Kidney (tissue), 14 donors: ENCODE data around the gene JAK3. TPM values are rescaled to one million over a fixed set of nuclear protein-coding genes. Genes with fewer than 3 reads are reported as not detected.
A peak's percentile ranks its signal among the peaks of the same experiment; 100 is the strongest.

Source experiments
- DNase-seq, 5 donors: peaks; one replicate each; pipeline ENCODE4 v3.0.0-alpha.2; 2013 to 2020
- FAIRE-seq: peaks from 2 replicates; lab custom pipeline; 2012; peaks lifted over from hg19 to GRCh38; lab: Jason Lieb, UNC
- H3K27ac ChIP-seq, 2 donors: one replicate each; pipeline ENCODE4 v1.7.0; 2013; ENCODE audit warnings: low read depth in 2 of 2, low read length in 2 of 2, inconsistent platforms in 1 of 2
- H3K27me3 ChIP-seq: one replicate; pipeline ENCODE4 v1.7.1; 2013; ENCODE audit warnings: low read length, inconsistent platforms; ENCODE audit not compliant: control insufficient read depth, insufficient read depth
- H3K36me3 ChIP-seq, 3 donors: one replicate each; pipeline versions ENCODE4 v1.7.0 to v1.7.1; 2013; ENCODE audit warnings: low read length in 3 of 3, control low read depth in 1 of 3, inconsistent platforms in 1 of 3; ENCODE audit not compliant: insufficient read depth in 3 of 3, control insufficient read depth in 2 of 3
- H3K4me1 ChIP-seq, 3 donors: one replicate each; pipeline versions ENCODE4 v1.7.0 to v1.7.1; 2013; ENCODE audit warnings: low read length in 3 of 3, inconsistent platforms in 1 of 3, low read depth in 1 of 3; ENCODE audit not compliant: control insufficient read depth in 2 of 3, insufficient read depth in 2 of 3
- H3K4me3 ChIP-seq, 3 donors: one replicate each; pipeline versions ENCODE4 v1.7.0 to v1.8.1; 2013; ENCODE audit warnings: low read length in 3 of 3, control low read depth in 1 of 3, inconsistent platforms in 1 of 3
- H3K9ac ChIP-seq, 3 donors: one replicate each; pipeline versions ENCODE4 v1.7.0 to v1.7.1; 2013; ENCODE audit warnings: low read length in 3 of 3, control low read depth in 1 of 3, inconsistent platforms in 1 of 3
- H3K9me3 ChIP-seq, 3 donors: one replicate each; pipeline versions ENCODE4 v1.7.0 to v1.7.1; 2013; ENCODE audit warnings: low read length in 3 of 3, control low read depth in 1 of 3, inconsistent platforms in 1 of 3; ENCODE audit not compliant: control insufficient read depth in 2 of 3, insufficient read depth in 1 of 3
- intact Hi-C: fragments of 100-400 bp; cut with DNase I; formaldehyde crosslinking; loops from one replicate; pipeline ENCODE4 v1.11.1; 2022
- polyA plus RNA-seq: library from polyadenylated mRNA; stranded (reverse); fragments of 350-450 nt; fragmentation: Illumina TruSeq; extraction: RNeasy Lipid Tissue Mini Kit (QIAGEN cat#74804); gene quantifications from one replicate; pipeline ENCODE4 v1.2.3, GENCODE V29; 2014; ENCODE audit warnings: low read depth, low replicate concordance; ENCODE audit not compliant: insufficient read depth
- total RNA-seq: library from RNA; stranded (reverse); fragmentation: NEBNext Ultra II Directional; extraction: Animal tissue kit (Norgen Biotek cat#: 25700); gene quantifications from one replicate; pipeline ENCODE4 v1.2.1, GENCODE V29; 2021
- TF ChIP-seq, protein P1 (sequence below): IDR thresholded peaks from 3 replicates; pipeline ENCODE4 v1.5.1; 2012; ENCODE audit warnings: mild to moderate bottlenecking, moderate library complexity, borderline replicate concordance; ENCODE audit not compliant: insufficient read depth; ENCODE audit errors: extremely low read depth
- donor health status: control.
- donor health status: control.
- donor health status: control.
- donor health status: control.
- donor health status: control.
- donor health status: DM: yes; HTN: yes; CAD: no.
- donor health status: Normal renal cell carcinoma (clear cell type).

The JAK3 gene
- total and polyA plus RNA-seq, 2 donors from 2014 or later, result 3.5 to 30.8 TPM

DNA sequence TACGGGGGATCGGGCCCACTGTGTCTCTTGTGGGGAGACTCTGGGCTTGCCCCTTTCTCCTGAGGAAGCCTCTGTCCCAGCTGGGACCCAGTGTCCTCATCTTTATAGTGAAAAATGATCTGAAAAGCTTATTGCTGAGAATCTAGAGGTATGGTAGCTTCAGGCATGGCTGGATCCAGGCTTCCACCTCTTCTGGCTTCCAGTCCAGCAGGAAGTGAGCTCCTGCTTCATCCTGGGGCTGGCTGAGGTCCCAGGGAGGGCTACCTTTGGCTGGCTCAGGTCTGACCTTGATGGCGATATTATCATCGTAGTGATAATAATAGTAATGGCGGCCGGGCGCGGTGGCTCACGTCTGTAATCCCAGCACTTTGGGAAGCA lies 27.0 kb upstream of the JAK3 start:
- DNase-seq (no peak), FAIRE-seq (no peak)
- Histone ChIP-seq H3K9me3 (no peaks in the 10 kb centered on the region), H3K4me1 (peaks cover 0 to 3% (median 0%) of the 10 kb centered on the region in 3 donors), H3K9ac (no peak overlapping the region), H3K27me3 (peaks cover 13% of the 10 kb centered on the region), H3K4me3 (no peak overlapping the region), H3K27ac (no peak overlapping the region), H3K36me3 (no peaks in the 10 kb centered on the region)
- TF ChIP-seq, protein P1, sequence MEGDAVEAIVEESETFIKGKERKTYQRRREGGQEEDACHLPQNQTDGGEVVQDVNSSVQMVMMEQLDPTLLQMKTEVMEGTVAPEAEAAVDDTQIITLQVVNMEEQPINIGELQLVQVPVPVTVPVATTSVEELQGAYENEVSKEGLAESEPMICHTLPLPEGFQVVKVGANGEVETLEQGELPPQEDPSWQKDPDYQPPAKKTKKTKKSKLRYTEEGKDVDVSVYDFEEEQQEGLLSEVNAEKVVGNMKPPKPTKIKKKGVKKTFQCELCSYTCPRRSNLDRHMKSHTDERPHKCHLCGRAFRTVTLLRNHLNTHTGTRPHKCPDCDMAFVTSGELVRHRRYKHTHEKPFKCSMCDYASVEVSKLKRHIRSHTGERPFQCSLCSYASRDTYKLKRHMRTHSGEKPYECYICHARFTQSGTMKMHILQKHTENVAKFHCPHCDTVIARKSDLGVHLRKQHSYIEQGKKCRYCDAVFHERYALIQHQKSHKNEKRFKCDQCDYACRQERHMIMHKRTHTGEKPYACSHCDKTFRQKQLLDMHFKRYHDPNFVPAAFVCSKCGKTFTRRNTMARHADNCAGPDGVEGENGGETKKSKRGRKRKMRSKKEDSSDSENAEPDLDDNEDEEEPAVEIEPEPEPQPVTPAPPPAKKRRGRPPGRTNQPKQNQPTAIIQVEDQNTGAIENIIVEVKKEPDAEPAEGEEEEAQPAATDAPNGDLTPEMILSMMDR, result no peak
- intact Hi-C loops, result no loop called here

DNA sequence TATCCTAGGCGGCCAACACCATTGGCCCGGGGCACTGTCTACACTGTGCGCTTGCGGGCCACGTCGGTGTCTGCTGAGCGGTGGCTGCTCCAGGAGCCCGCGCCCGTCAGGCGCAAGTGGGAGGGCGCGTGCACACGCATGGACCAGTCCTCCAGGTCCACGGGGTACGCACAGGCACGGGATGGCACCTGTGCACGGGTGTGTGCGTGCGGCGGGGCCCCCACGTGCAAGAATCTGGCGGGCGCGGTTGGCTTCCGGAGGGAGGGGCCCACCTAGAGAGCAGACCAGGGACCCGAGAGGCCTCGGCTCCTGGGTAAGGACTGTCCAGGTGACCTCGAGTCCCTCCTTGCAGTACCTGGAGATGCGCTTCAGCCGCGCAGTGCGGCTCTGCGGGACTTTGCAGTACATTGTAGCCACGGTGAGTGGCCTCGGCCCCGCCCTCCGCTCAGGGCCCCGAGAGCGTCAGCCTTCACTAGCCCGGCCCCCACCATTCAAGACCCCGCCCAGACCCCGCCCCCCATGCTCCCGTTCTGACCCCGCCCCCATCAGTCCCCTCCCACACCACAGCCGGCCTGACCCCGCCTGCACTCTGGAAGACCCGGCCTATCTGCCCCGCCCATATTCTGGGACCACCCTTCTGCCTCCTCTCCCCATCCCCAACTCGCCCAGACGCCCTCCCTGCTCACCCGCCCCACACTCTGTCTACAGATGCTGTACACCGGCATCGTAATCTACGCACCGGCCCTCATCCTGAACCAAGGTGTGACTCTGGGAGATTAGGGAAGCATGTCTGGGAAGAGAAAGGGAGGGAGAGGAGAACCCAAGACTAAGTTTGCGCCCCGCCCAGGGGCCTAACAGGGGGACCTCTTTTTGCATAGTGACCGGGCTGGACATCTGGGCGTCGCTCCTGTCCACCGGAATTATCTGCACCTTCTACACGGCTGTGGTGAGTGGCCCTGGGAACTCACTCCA lies 26.3 kb upstream of the JAK3 start:
- no peaks in the 10 kb centered on the region for H3K36me3 ChIP-seq
- intact Hi-C loops, result no loop called here
- no peak overlapping the region for H3K9ac ChIP-seq
- peaks cover 0 to 3% (median 0%) of the 10 kb centered on the region in 3 donors for H3K4me1 ChIP-seq
- peaks cover 17% of the 10 kb centered on the region for H3K27me3 ChIP-seq
- DNase-seq, result peak in 3 of 5 donors; percentile 26 to 39 (median 38)
- no peak overlapping the region for H3K4me3 ChIP-seq
- TF ChIP-seq, protein P1, result no peak
- FAIRE-seq, result no peak
- no peaks in the 10 kb centered on the region for H3K9me3 ChIP-seq
- H3K27ac ChIP-seq, result no peak overlapping the region

DNA sequence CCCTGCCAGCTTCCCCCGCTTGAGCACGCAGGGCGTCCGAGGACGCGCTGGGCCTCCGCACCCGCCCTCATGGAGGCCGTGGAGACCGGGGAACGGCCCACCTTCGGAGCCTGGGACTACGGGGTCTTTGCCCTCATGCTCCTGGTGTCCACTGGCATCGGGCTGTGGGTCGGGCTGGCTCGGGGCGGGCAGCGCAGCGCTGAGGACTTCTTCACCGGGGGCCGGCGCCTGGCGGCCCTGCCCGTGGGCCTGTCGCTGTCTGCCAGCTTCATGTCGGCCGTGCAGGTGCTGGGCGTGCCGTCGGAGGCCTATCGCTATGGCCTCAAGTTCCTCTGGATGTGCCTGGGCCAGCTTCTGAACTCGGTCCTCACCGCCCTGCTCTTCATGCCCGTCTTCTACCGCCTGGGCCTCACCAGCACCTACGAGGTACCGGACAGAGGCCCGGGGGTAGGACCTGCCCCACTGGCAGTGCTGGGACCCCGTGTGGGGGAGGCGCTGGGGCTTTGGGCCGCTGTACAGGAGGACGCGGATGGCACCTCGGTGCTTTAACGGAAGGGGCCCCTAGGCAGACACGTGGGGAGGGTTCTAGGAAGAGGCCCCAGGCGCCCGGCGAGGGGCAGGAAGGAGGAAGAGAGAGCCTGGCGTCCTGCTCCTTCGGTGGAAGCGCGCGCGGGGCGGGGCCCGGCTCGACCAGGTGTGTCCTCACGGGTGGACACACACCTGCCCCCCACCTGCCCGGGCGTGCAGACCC lies 24.6 kb upstream of the JAK3 start:
- H3K9ac ChIP-seq, result no peak overlapping the region
- DNase-seq (peak in 1 of 5 donors; percentile 77), FAIRE-seq (no peak)
- no peak overlapping the region for H3K4me3 ChIP-seq
- H3K9me3 ChIP-seq, result no peaks in the 10 kb centered on the region
- peaks cover 0 to 3% (median 0%) of the 10 kb centered on the region in 3 donors for H3K4me1 ChIP-seq
- no peak overlapping the region for H3K27ac ChIP-seq
- TF ChIP-seq, protein P1, result no peak
- intact Hi-C loops, result no loop called here
- H3K27me3 ChIP-seq, result peaks cover 19% of the 10 kb centered on the region
- H3K36me3 ChIP-seq, result no peaks in the 10 kb centered on the region
